OCI-LY1 (cell line): Measurements from ENCODE around the gene OSBPL6.
"Not testable (repeated sequence)": the region's sequence is repeated elsewhere in the genome, so short reads cannot be mapped to it uniquely, and the experiment has no call there.

Experiments used
- H2AFZ ChIP-seq: fragments of 200-600 bp; sonication (generic), shearing (Covaris generic); 2 replicates; pipeline ENCODE4 v1.6.0; 2014; ENCODE audit warnings: antibody characterized with exemption, mild to moderate bottlenecking, low read length
- H3F3A ChIP-seq: fragments of 200-600 bp; sonication (generic), shearing (Covaris generic); 2 replicates; pipeline ENCODE4 v1.6.0; 2014; ENCODE audit warnings: mild to moderate bottlenecking, antibody characterized with exemption, low read length, moderate library complexity; ENCODE audit not compliant: insufficient read depth
- H3K27ac ChIP-seq: fragments of 200-600 bp; sonication (generic); 2 replicates; pipeline ENCODE4 v1.5.1; 2014; ENCODE audit warnings: low read length, mixed run types, mild to moderate bottlenecking, low read depth; ENCODE audit not compliant: poor library complexity, severe bottlenecking
- H3K27me3 ChIP-seq: fragments of 200-600 bp; sonication (generic); 2 replicates; pipeline ENCODE4 v1.6.0; 2014; ENCODE audit warnings: antibody characterized with exemption, mild to moderate bottlenecking, low read length, moderate library complexity; ENCODE audit not compliant: insufficient read depth
- H3K36me3 ChIP-seq: fragments of 200-600 bp; sonication (generic); 2 replicates; pipeline ENCODE4 v1.6.1; 2014; ENCODE audit warnings: mild to moderate bottlenecking, antibody characterized with exemption, low read length, moderate library complexity, mixed read lengths; ENCODE audit not compliant: insufficient read depth
- H3K4me1 ChIP-seq: fragments of 200-600 bp; sonication (generic); 2 replicates; pipeline ENCODE4 v1.5.1; 2014; ENCODE audit warnings: mild to moderate bottlenecking, low read length, moderate library complexity; ENCODE audit not compliant: insufficient read depth, severe bottlenecking
- H3K4me2 ChIP-seq: fragments of 200-600 bp; sonication (generic), shearing (Covaris generic); 2 replicates; pipeline ENCODE4 v1.6.1; 2014; ENCODE audit warnings: low read length
- H3K4me3 ChIP-seq: fragments of 200-600 bp; sonication (generic); 2 replicates; pipeline ENCODE4 v1.5.1; 2014; ENCODE audit warnings: low read length, low read depth, mild to moderate bottlenecking, mixed read lengths; ENCODE audit not compliant: poor library complexity, severe bottlenecking
- H3K79me2 ChIP-seq: fragments of 200-600 bp; shearing (Covaris generic); 2 replicates; pipeline ENCODE4 v1.6.1; 2016; ENCODE audit warnings: mixed run types, low read length, mixed read lengths; ENCODE audit not compliant: insufficient read depth
- H3K9ac ChIP-seq: fragments of 200-600 bp; sonication (generic), shearing (Covaris generic); 2 replicates; pipeline ENCODE4 v1.6.1; 2014; ENCODE audit warnings: mild to moderate bottlenecking, low read length, mixed read lengths
- H3K9me2 ChIP-seq: fragments of 200-600 bp; sonication (generic), shearing (Covaris generic); 2 replicates; pipeline ENCODE4 v1.6.1; 2014; ENCODE audit warnings: low read depth, mild to moderate bottlenecking, low read length, mixed read lengths
- H3K9me3 ChIP-seq: fragments of 200-600 bp; shearing (Covaris generic); 2 replicates; pipeline ENCODE4 v1.6.1; 2014; ENCODE audit warnings: low read length, mixed read lengths
- H4K20me1 ChIP-seq: fragments of 200-600 bp; sonication (generic), shearing (Covaris generic); 2 replicates; pipeline ENCODE4 v1.6.0; 2016; ENCODE audit warnings: mild to moderate bottlenecking, low read length; ENCODE audit not compliant: insufficient read depth
- EZH2 ChIP-seq: fragments of 200-600 bp; sonication (generic), shearing (Covaris generic); IDR thresholded peaks from 2 replicates; pipeline ENCODE4 v1.8.0; 2017; ENCODE audit warnings: borderline replicate concordance, mixed run types, mild to moderate bottlenecking, antibody characterized with exemption, low read length, moderate library complexity, mixed read lengths
- TF ChIP-seq, protein P1 (sequence below): fragments of 200-600 bp; sonication (generic), shearing (Covaris generic); IDR thresholded peaks from 2 replicates; pipeline ENCODE4 v1.5.1; 2017; ENCODE audit warnings: mild to moderate bottlenecking, antibody characterized with exemption, low read length, moderate library complexity, mixed read lengths

Gene OSBPL6

DNA sequence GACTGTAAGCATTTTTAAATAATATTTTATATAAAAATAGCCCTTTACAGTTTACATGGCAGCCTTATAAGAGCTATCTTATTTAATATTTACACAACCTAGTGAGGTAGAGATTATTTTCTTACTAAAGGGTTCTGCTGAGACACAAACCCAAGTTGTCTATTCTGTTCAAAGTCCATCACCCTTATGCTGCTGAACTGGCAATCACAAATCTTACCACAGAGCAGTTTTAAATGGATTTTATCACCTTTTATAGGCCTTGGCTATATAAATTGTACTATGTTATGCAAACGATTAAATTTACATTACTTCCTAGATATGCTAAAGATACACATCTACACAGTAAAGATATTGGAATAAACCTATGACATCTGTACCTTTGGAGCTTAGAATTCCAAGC lies 41.3 kb upstream of the OSBPL6 start:
- no peaks in the 10 kb centered on the region for H3K27me3 ChIP-seq
- H3K4me1 ChIP-seq: no peaks in the 10 kb centered on the region
- H4K20me1 ChIP-seq: no peaks in the 10 kb centered on the region
- no peak overlapping the region for H2AFZ ChIP-seq
- H3K9ac ChIP-seq: no peak overlapping the region
- H3K27ac ChIP-seq: no peak overlapping the region
- H3K4me2 ChIP-seq: no peak overlapping the region
- TF ChIP-seq EZH2: no peak
- TF ChIP-seq, protein P1, sequence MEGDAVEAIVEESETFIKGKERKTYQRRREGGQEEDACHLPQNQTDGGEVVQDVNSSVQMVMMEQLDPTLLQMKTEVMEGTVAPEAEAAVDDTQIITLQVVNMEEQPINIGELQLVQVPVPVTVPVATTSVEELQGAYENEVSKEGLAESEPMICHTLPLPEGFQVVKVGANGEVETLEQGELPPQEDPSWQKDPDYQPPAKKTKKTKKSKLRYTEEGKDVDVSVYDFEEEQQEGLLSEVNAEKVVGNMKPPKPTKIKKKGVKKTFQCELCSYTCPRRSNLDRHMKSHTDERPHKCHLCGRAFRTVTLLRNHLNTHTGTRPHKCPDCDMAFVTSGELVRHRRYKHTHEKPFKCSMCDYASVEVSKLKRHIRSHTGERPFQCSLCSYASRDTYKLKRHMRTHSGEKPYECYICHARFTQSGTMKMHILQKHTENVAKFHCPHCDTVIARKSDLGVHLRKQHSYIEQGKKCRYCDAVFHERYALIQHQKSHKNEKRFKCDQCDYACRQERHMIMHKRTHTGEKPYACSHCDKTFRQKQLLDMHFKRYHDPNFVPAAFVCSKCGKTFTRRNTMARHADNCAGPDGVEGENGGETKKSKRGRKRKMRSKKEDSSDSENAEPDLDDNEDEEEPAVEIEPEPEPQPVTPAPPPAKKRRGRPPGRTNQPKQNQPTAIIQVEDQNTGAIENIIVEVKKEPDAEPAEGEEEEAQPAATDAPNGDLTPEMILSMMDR: no peak
- no peaks in the 10 kb centered on the region for H3F3A ChIP-seq
- no peaks in the 10 kb centered on the region for H3K36me3 ChIP-seq
- no peaks in the 10 kb centered on the region for H3K9me2 ChIP-seq
- no peaks in the 10 kb centered on the region for H3K9me3 ChIP-seq
- no peaks in the 10 kb centered on the region for H3K79me2 ChIP-seq
- H3K4me3 ChIP-seq: no peak overlapping the region

- not testable (repeated sequence) for H3K9me3 ChIP-seq, H3K79me2 ChIP-seq, H3K4me3 ChIP-seq, H3K36me3 ChIP-seq, H3K9ac ChIP-seq, H3K9me2 ChIP-seq, H3K4me2 ChIP-seq, H3K4me1 ChIP-seq, H2AFZ ChIP-seq, H3F3A ChIP-seq, H4K20me1 ChIP-seq, H3K27ac ChIP-seq, H3K27me3 ChIP-seq
Measured at GRCh38 chr2:178153878-178154277, 40.4 kb upstream of the OSBPL6 start.

DNA sequence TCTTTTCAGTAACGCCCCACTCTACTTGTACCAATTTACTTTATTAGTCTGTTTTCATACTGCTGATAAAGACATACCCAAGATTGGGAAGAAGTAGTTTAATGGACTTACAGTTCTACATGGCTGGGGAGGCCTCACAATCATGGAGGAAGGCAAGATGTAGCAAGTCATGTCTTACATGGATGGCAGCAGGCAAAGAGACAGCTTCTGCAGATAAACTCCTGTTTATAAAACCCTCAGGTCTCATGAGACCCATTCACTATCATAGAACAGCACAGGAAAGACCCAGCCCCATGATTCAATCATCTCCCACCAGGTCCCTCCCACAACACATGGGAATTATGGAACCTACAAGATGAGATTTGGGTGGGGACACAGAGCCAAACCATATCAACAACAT lies 38.8 kb upstream of the OSBPL6 start:
- H3K27ac ChIP-seq: no peak overlapping the region
- H3K79me2 ChIP-seq: no peaks in the 10 kb centered on the region
- no peaks in the 10 kb centered on the region for H4K20me1 ChIP-seq
- no peak overlapping the region for H3K9ac ChIP-seq
- no peak overlapping the region for H3K4me3 ChIP-seq
- TF ChIP-seq EZH2: no peak
- TF ChIP-seq, protein P1: no peak
- no peak overlapping the region for H3K4me2 ChIP-seq
- no peaks in the 10 kb centered on the region for H3K27me3 ChIP-seq
- no peaks in the 10 kb centered on the region for H3K9me2 ChIP-seq
- no peak overlapping the region for H2AFZ ChIP-seq
- H3K36me3 ChIP-seq: no peaks in the 10 kb centered on the region
- H3K9me3 ChIP-seq: no peaks in the 10 kb centered on the region
- no peaks in the 10 kb centered on the region for H3K4me1 ChIP-seq
- no peaks in the 10 kb centered on the region for H3F3A ChIP-seq

- H3K27ac ChIP-seq: no peak overlapping the region
- TF ChIP-seq, protein P1: no peak
- no peak for TF ChIP-seq EZH2
- H3K27me3 ChIP-seq: no peaks in the 10 kb centered on the region
- no peaks in the 10 kb centered on the region for H3K9me3 ChIP-seq
- H3K9me2 ChIP-seq: no peaks in the 10 kb centered on the region
- no peak overlapping the region for H2AFZ ChIP-seq
- H3K36me3 ChIP-seq: no peaks in the 10 kb centered on the region
- no peaks in the 10 kb centered on the region for H4K20me1 ChIP-seq
- H3K4me1 ChIP-seq: no peaks in the 10 kb centered on the region
- no peak overlapping the region for H3K4me2 ChIP-seq
- no peak overlapping the region for H3K4me3 ChIP-seq
- H3K9ac ChIP-seq: no peak overlapping the region
- no peaks in the 10 kb centered on the region for H3K79me2 ChIP-seq
- no peaks in the 10 kb centered on the region for H3F3A ChIP-seq
Measured at GRCh38 chr2:178157574-178157973, 36.7 kb upstream of the OSBPL6 start.
